H9 (cell line): ENCODE data around the gene FOXP4. TPM values are rescaled to one million over a fixed set of nuclear protein-coding genes. Genes with fewer than 3 reads are reported as not detected.

Source experiments
- DNase-seq: peaks from one replicate; pipeline ENCODE4 v3.0.0-alpha.2; 2017
- H2AFZ ChIP-seq: one replicate; pipeline ENCODE4 v1.6.1; 2013; ENCODE audit warnings: mild to moderate bottlenecking, low read length, control low read depth, moderate library complexity
- H2AK5ac ChIP-seq: 2 replicates; pipeline ENCODE4 v1.6.1; 2013; ENCODE audit warnings: low read length, control low read depth, mixed read lengths; ENCODE audit not compliant: insufficient read length
- H2BK120ac ChIP-seq: one replicate; pipeline ENCODE4 v1.6.1; 2013; ENCODE audit warnings: low read depth, mild to moderate bottlenecking, low read length, control low read depth, inconsistent platforms; ENCODE audit not compliant: poor library complexity, severe bottlenecking
- H2BK12ac ChIP-seq: 2 replicates; pipeline ENCODE4 v1.6.1; 2013; ENCODE audit warnings: low read length, control low read depth, mixed read lengths, low read depth; ENCODE audit not compliant: insufficient read length
- H2BK15ac ChIP-seq: 2 replicates; pipeline ENCODE4 v1.6.1; 2013; ENCODE audit warnings: low read depth, low read length, control low read depth
- H2BK20ac ChIP-seq: one replicate; pipeline ENCODE4 v1.6.1; 2013; ENCODE audit warnings: low read depth, mild to moderate bottlenecking, low read length, control low read depth, inconsistent platforms; ENCODE audit not compliant: poor library complexity, severe bottlenecking
- H2BK5ac ChIP-seq: 2 replicates; pipeline ENCODE4 v1.6.1; 2013; ENCODE audit warnings: low read length, control low read depth, mixed read lengths; ENCODE audit not compliant: insufficient read length
- H3K14ac ChIP-seq: 2 replicates; pipeline ENCODE4 v1.6.1; 2013; ENCODE audit warnings: low read length, control low read depth; ENCODE audit not compliant: insufficient read depth
- H3K18ac ChIP-seq: 2 replicates; pipeline ENCODE4 v1.6.1; 2013; ENCODE audit warnings: low read depth, mild to moderate bottlenecking, mixed read lengths, low read length, control low read depth; ENCODE audit not compliant: insufficient read length
- H3K23ac ChIP-seq: 2 replicates; pipeline ENCODE4 v1.6.1; 2013; ENCODE audit warnings: low read length, control low read depth, mixed read lengths, low read depth; ENCODE audit not compliant: insufficient read length
- H3K23me2 ChIP-seq: 2 replicates; pipeline ENCODE4 v1.6.1; 2013; ENCODE audit warnings: low read depth, mild to moderate bottlenecking, mixed read lengths, low read length, control low read depth; ENCODE audit not compliant: insufficient read length, poor library complexity, severe bottlenecking
- H3K27ac ChIP-seq: 2 replicates; pipeline ENCODE4 v1.5.1; 2013; ENCODE audit warnings: low read length, control low read depth, mixed read lengths, low read depth; ENCODE audit not compliant: insufficient read length
- H3K27me3 ChIP-seq: 2 replicates; pipeline ENCODE4 v1.6.1; 2013; ENCODE audit warnings: low read length, control low read depth, inconsistent platforms; ENCODE audit not compliant: insufficient read depth
- H3K4ac ChIP-seq: 2 replicates; pipeline ENCODE4 v1.6.1; 2013; ENCODE audit warnings: low read depth, mild to moderate bottlenecking, control low read depth, inconsistent platforms, low read length, moderate library complexity
- H3K4me1 ChIP-seq: 2 replicates; pipeline ENCODE4 v1.6.1; 2013; ENCODE audit warnings: low read length, control low read depth, inconsistent platforms; ENCODE audit not compliant: insufficient read depth
- H3K4me2 ChIP-seq: 2 replicates; pipeline ENCODE4 v1.6.1; 2013; ENCODE audit warnings: low read length, control low read depth, mixed read lengths; ENCODE audit not compliant: insufficient read length, insufficient read depth
- H3K56ac ChIP-seq: 2 replicates; pipeline ENCODE4 v1.6.1; 2013; ENCODE audit warnings: low read depth, mild to moderate bottlenecking, mixed read lengths, low read length, control low read depth; ENCODE audit not compliant: insufficient read length
- H3K79me1 ChIP-seq: 2 replicates; pipeline ENCODE4 v1.6.1; 2013; ENCODE audit warnings: low read depth, mild to moderate bottlenecking, moderate library complexity, low read length, control low read depth, inconsistent platforms; ENCODE audit not compliant: insufficient read depth, poor library complexity, severe bottlenecking
- H3K79me2 ChIP-seq: 2 replicates; pipeline ENCODE4 v1.6.1; 2013; ENCODE audit warnings: low read length, control low read depth, inconsistent platforms; ENCODE audit not compliant: insufficient read depth
- H3K9ac ChIP-seq: 2 replicates; pipeline ENCODE4 v1.6.1; 2013; ENCODE audit warnings: low read length, control low read depth, mixed read lengths; ENCODE audit not compliant: insufficient read length; ENCODE audit errors: extremely low read depth
- H3K9me3 ChIP-seq: one replicate; pipeline ENCODE4 v1.6.1; 2013; ENCODE audit warnings: low read depth, low read length, inconsistent platforms; ENCODE audit not compliant: control insufficient read depth
- H3T11ph ChIP-seq: one replicate; pipeline ENCODE4 v1.6.1; 2013; ENCODE audit warnings: mild to moderate bottlenecking, low read length, control low read depth, inconsistent platforms
- H4K20me1 ChIP-seq: one replicate; pipeline ENCODE4 v1.6.1; 2013; ENCODE audit not compliant: control insufficient read depth, insufficient read length, insufficient read depth
- H4K5ac ChIP-seq: 2 replicates; pipeline ENCODE4 v1.6.1; 2013; ENCODE audit warnings: low read depth, mild to moderate bottlenecking, mixed read lengths, low read length, control low read depth; ENCODE audit not compliant: insufficient read length
- H4K8ac ChIP-seq: replicated peaks from 2 replicates; pipeline ENCODE4 v1.6.1; 2013; ENCODE audit warnings: low read length, control low read depth, mixed read lengths, low read depth; ENCODE audit not compliant: insufficient read length
- H4K91ac ChIP-seq: 2 replicates; pipeline ENCODE4 v1.6.1; 2013; ENCODE audit warnings: low read depth, mild to moderate bottlenecking, moderate library complexity, mixed read lengths, low read length, control low read depth; ENCODE audit not compliant: insufficient read length
- H3K27ac Mint-ChIP-seq, 3 experiments: 2 replicates in 2 of 3; 3 replicates in 1 of 3; pipeline ENCODE4 v1.8.0; 2020 to 2021; ENCODE audit warnings: mixed read lengths in 3 of 3, mild to moderate bottlenecking in 1 of 3, moderate library complexity in 1 of 3
- H3K27me3 Mint-ChIP-seq: 2 replicates; pipeline ENCODE4 v1.8.0; 2021; ENCODE audit warnings: low read depth, mild to moderate bottlenecking, moderate library complexity, mixed read lengths
- H3K36me3 Mint-ChIP-seq, 3 experiments: 2 replicates in 2 of 3; 3 replicates in 1 of 3; pipeline ENCODE4 v1.8.0; 2020 to 2021; ENCODE audit warnings: low read depth in 3 of 3, mixed read lengths in 3 of 3; ENCODE audit not compliant: insufficient read depth in 1 of 3
- H3K4me1 Mint-ChIP-seq, 2 experiments: 2 replicates each; pipeline ENCODE4 v1.8.0; 2020; ENCODE audit warnings: mixed read lengths in 2 of 2
- H3K4me3 Mint-ChIP-seq, 2 experiments: 2 replicates in 1 of 2; 3 replicates in 1 of 2; pipeline ENCODE4 v1.8.0; 2020 to 2021; ENCODE audit warnings: mild to moderate bottlenecking in 2 of 2, mixed read lengths in 2 of 2, moderate library complexity in 1 of 2
- H3K9me3 Mint-ChIP-seq, 2 experiments: 2 replicates in 1 of 2; 3 replicates in 1 of 2; pipeline ENCODE4 v1.8.0; 2020; ENCODE audit warnings: mild to moderate bottlenecking in 2 of 2, mixed read lengths in 2 of 2, moderate library complexity in 1 of 2
- WGBS: extraction: QIAGEN DNeasy Blood & Tissue Kit; methylation state at CpG from one replicate; pipeline ENCODE4 v1.1.7; 2013; ENCODE audit warnings: missing lambda C conversion rate, low lambda C conversion rate, mixed read lengths; ENCODE audit not compliant: insufficient read length; ENCODE audit errors: extremely low coverage; 5-methylcytosine and 5-hydroxymethylcytosine counted together
- total RNA-seq: library from RNA; stranded (reverse); gene quantifications from 2 replicates; pipeline ENCODE4 v1.2.1, GENCODE V29; 2021
- TF ChIP-seq, protein P1 (sequence below): fragments of 200-600 bp; sonication (generic); conservative IDR thresholded peaks from 3 replicates; pipeline ENCODE4 v1.8.0; 2021; ENCODE audit warnings: antibody characterized with exemption, mild to moderate bottlenecking

The FOXP4 gene
- total RNA-seq, 1 experiment from 2014 or later: 18.2 TPM

DNA sequence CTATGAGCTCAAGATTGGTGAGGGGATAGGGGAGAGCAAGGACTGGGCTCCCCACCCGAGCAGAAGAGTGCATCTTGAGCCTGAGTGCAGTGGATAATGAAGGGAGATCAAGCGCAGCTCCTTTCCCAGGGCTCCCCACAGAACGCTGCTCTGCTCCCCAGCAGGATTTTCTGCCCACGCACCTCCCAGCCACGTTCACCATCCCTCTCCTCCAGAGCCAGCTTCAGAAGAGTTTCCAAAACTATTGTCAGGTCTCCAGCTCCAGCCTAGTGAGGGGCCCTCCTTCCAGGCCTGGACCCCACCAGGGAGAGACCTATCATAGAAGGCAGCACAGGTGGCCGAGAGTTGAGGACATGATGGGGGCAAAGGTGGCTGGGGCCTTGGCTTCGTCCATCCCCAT is 34.5 kb downstream of the FOXP4 start:
- no peak overlapping the region for H3K18ac ChIP-seq
- no peaks in the 10 kb centered on the region for H3K27me3 ChIP-seq
- H3K9ac ChIP-seq: no peak overlapping the region
- peaks cover 28% of the 10 kb centered on the region; the same call in 1 of the 2 replicates for H3K4me1 ChIP-seq
- no peaks in the 10 kb centered on the region for H4K20me1 ChIP-seq
- H2BK15ac ChIP-seq: no peak overlapping the region
- H2BK120ac ChIP-seq: no peak overlapping the region
- no peak overlapping the region for H2BK12ac ChIP-seq
- no peak overlapping the region for H3K4ac ChIP-seq
- no peak for DNase-seq
- H3K27ac Mint-ChIP-seq: no peak overlapping the region
- peaks cover 0 to 12% (median 6%) of the 10 kb centered on the region in 3 experiments; a peak in 4 of 7 replicates for H3K36me3 Mint-ChIP-seq
- H3K4me3 Mint-ChIP-seq: no peak overlapping the region
- no peak overlapping the region for H3T11ph ChIP-seq
- H4K8ac ChIP-seq: no peak overlapping the region
- TF ChIP-seq, protein P1, sequence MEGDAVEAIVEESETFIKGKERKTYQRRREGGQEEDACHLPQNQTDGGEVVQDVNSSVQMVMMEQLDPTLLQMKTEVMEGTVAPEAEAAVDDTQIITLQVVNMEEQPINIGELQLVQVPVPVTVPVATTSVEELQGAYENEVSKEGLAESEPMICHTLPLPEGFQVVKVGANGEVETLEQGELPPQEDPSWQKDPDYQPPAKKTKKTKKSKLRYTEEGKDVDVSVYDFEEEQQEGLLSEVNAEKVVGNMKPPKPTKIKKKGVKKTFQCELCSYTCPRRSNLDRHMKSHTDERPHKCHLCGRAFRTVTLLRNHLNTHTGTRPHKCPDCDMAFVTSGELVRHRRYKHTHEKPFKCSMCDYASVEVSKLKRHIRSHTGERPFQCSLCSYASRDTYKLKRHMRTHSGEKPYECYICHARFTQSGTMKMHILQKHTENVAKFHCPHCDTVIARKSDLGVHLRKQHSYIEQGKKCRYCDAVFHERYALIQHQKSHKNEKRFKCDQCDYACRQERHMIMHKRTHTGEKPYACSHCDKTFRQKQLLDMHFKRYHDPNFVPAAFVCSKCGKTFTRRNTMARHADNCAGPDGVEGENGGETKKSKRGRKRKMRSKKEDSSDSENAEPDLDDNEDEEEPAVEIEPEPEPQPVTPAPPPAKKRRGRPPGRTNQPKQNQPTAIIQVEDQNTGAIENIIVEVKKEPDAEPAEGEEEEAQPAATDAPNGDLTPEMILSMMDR: no peak
- H3K9me3 Mint-ChIP-seq: no peaks in the 10 kb centered on the region; a peak in 1 of 5 replicates
- H3K27me3 Mint-ChIP-seq: peaks cover 2% of the 10 kb centered on the region; the same call in 1 of the 2 replicates
- no peaks in the 10 kb centered on the region for H3K9me3 ChIP-seq
- H2BK5ac ChIP-seq: no peak overlapping the region
- no peak overlapping the region for H3K56ac ChIP-seq
- peaks cover 70 to 88% of the 10 kb centered on the region in 2 experiments for H3K4me1 Mint-ChIP-seq
- no peak overlapping the region for H2AK5ac ChIP-seq
- WGBS: no CpG with 5 or more reads among the region's 7 CpGs
- no peak overlapping the region for H3K23ac ChIP-seq
- H3K14ac ChIP-seq: no peak overlapping the region; the same call in 1 of the 2 replicates
- no peaks in the 10 kb centered on the region for H3K79me2 ChIP-seq
- no peak overlapping the region for H4K5ac ChIP-seq
- no peaks in the 10 kb centered on the region for H3K79me1 ChIP-seq
- no peak overlapping the region for H3K4me2 ChIP-seq
- no peak overlapping the region for H4K91ac ChIP-seq
- no peak overlapping the region for H2AFZ ChIP-seq
- no peak overlapping the region for H2BK20ac ChIP-seq
- no peak overlapping the region for H3K27ac ChIP-seq
- H3K23me2 ChIP-seq: no peaks in the 10 kb centered on the region
